Coronary artery (tissue), 2 donors: ENCODE data around the gene UBE2K.
"Not testable (repeated sequence)": the region's sequence is repeated elsewhere in the genome, so short reads cannot be mapped to it uniquely, and the experiment has no call there.

Source experiments
- DNase-seq: peaks from one replicate; pipeline ENCODE4 v3.0.0-alpha.2; 2017; ENCODE audit warnings: low spot score
- H3K27ac ChIP-seq, 2 donors: fragments of 200-600 bp; sonication (generic); one replicate each; pipeline ENCODE4 v1.5.1; 2016 to 2019
- H3K4me3 ChIP-seq: fragments of 200-600 bp; sonication (generic); 2 replicates; pipeline ENCODE4 v1.5.1; 2016; ENCODE audit warnings: mild to moderate bottlenecking, moderate library complexity
- TF ChIP-seq, protein P1 (sequence below): fragments of 200-600 bp; sonication (generic); IDR thresholded peaks from one replicate; pipeline ENCODE4 v1.5.1; 2019; ENCODE audit warnings: antibody characterized with exemption

UBE2K gene

GRCh38 chr4:39786838-39787237 is 88.9 kb downstream of the UBE2K start:
- no peak overlapping the region for H3K27ac ChIP-seq
- H3K4me3 ChIP-seq = no peak overlapping the region
- DNase-seq = no peak
- TF ChIP-seq, protein P1, sequence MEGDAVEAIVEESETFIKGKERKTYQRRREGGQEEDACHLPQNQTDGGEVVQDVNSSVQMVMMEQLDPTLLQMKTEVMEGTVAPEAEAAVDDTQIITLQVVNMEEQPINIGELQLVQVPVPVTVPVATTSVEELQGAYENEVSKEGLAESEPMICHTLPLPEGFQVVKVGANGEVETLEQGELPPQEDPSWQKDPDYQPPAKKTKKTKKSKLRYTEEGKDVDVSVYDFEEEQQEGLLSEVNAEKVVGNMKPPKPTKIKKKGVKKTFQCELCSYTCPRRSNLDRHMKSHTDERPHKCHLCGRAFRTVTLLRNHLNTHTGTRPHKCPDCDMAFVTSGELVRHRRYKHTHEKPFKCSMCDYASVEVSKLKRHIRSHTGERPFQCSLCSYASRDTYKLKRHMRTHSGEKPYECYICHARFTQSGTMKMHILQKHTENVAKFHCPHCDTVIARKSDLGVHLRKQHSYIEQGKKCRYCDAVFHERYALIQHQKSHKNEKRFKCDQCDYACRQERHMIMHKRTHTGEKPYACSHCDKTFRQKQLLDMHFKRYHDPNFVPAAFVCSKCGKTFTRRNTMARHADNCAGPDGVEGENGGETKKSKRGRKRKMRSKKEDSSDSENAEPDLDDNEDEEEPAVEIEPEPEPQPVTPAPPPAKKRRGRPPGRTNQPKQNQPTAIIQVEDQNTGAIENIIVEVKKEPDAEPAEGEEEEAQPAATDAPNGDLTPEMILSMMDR = no peak

- TF ChIP-seq, protein P1 = no peak
- no peak for DNase-seq
- Histone ChIP-seq H3K27ac (no peak overlapping the region), H3K4me3 (no peak overlapping the region)
Observed at GRCh38 chr4:39792128-39792527, 94.2 kb downstream of the UBE2K start.

- Histone ChIP-seq H3K4me3 (no peak overlapping the region), H3K27ac (no peak overlapping the region)
- TF ChIP-seq, protein P1 = no peak
- no peak for DNase-seq
Observed at GRCh38 chr4:39792529-39792928, 94.6 kb downstream of the UBE2K start.

- H3K4me3 ChIP-seq, DNase-seq, H3K27ac ChIP-seq: not testable (repeated sequence)
Observed at GRCh38 chr4:39792976-39793375, 95.0 kb downstream of the UBE2K start.

GRCh38 chr4:39802005-39802404 is 104.1 kb downstream of the UBE2K start:
- DNase-seq = no peak
- H3K4me3 ChIP-seq = no peak overlapping the region
- TF ChIP-seq, protein P1 = no peak
- no peak overlapping the region for H3K27ac ChIP-seq

GRCh38 chr4:39808231-39808749 is 110.4 kb downstream of the UBE2K start:
- TF ChIP-seq, protein P1 = no peak
- DNase-seq = no peak
- no peak overlapping the region for H3K4me3 ChIP-seq
- H3K27ac ChIP-seq = no peak overlapping the region

- Histone ChIP-seq H3K27ac (no peak overlapping the region), H3K4me3 (no peak overlapping the region)
- no peak for DNase-seq
- TF ChIP-seq, protein P1 = no peak
Observed at GRCh38 chr4:39812500-39812899, 114.6 kb downstream of the UBE2K start.

DNA sequence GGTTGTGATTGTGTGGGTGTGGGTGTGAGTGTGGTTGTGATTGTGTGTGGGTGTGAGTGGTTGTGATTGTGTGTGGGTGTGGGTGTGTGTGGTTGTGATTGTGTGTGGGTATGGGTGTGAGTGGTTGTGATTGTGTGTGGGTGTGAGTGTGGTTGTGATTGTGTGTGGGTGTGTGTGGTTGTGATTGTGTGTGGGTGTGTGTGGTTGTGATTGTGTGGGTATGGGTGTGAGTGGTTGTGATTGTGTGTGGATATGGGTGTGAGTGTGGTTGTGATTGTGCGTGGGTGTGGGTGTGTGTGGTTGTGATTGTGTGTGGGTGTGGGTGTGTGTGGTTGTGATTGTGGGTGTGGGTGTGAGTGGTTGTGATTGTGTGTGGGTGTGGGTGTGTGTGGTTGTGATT is 115.1 kb downstream of the UBE2K start:
- DNase-seq = not testable (repeated sequence)

GRCh38 chr4:39813761-39814160 is 115.8 kb downstream of the UBE2K start:
- H3K27ac ChIP-seq, H3K4me3 ChIP-seq, DNase-seq: not testable (repeated sequence)

More for the DNA sequence above, 115.1 kb downstream of the UBE2K start:
- not testable (repeated sequence) for H3K4me3 ChIP-seq, H3K27ac ChIP-seq
